ENCODE results near the gene AACS. TPM values are rescaled to one million over a fixed set of nuclear protein-coding genes. Genes with fewer than 3 reads are reported as not detected.
A peak's percentile ranks its signal among the peaks of the same experiment; 100 is the strongest.
"Not testable (repeated sequence)": the region's sequence is repeated elsewhere in the genome, so short reads cannot be mapped to it uniquely, and the experiment has no call there.

The AACS gene
- total and polyA plus RNA-seq, 4 donors: 15.4 to 33.5 (median 17.6) TPM

- DNase-seq: no peak
- Histone ChIP-seq H3K9me3 (ENCODE audit: control insufficient read depth in 4 of 4, insufficient read depth in 3 of 4, low read length in 3 of 4) (no peaks in the 10 kb centered on the region), H3K36me3 (ENCODE audit: control insufficient read depth in 4 of 4, insufficient read depth in 4 of 4, low read length in 4 of 4) (no peaks in the 10 kb centered on the region), H3K27ac (ENCODE audit: low read depth in 1 of 2, low read length in 1 of 2) (no peak overlapping the region), H3K9ac (ENCODE audit: insufficient read depth in 1 of 2, low read length in 2 of 2) (no peak overlapping the region), H3K27me3 (ENCODE audit: control insufficient read depth in 3 of 3, insufficient read depth in 3 of 3, low read length in 2 of 3) (no peaks in the 10 kb centered on the region), H3K4me1 (ENCODE audit: control insufficient read depth in 5 of 5, insufficient read depth in 5 of 5, low read length in 5 of 5) (peaks cover 0 to 12% (median 0%) of the 10 kb centered on the region in 5 donors), H3K4me3 (no peak overlapping the region)
- no peak for TF ChIP-seq CTCF (IDR thresholded peaks at IDR 0.05; ENCODE audit: control extremely low read depth, extremely low read depth)
- WGBS, 2 donors: 96 to 100% methylated on average over 3 of the region's 3 CpGs
- no peak for ATAC-seq (ENCODE audit: insufficient read depth, low FRiP score)
These were observed 4.0 kb upstream of the AACS start for GRCh38 chr12:125061229-125061628.

DNA sequence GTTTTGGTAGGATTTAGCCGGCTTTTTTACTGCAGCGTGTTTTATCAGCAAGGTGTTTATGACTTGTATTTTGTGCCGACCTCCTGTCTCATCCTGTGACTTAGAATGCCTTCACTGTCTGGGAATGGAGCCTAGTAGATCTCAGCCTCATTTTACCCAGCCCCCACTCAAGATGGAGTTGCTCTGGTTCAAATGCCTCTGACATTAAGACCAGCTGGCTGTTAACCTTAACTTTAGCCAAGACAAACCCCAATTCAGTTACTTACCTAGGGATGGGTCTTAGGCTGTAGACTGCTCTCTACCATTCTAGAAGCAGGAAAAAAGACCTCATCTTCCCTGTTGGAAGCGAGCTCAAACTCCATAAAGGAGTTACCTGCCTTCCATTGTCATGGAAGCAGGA, 1.7 kb upstream of the AACS start:
- H3K4me3 ChIP-seq; ATAC-seq (ENCODE audit: insufficient read depth, low FRiP score); H3K27ac ChIP-seq (ENCODE audit: low read depth in 1 of 2, low read length in 1 of 2); H3K27me3 ChIP-seq (ENCODE audit: control insufficient read depth in 3 of 3, insufficient read depth in 3 of 3, low read length in 2 of 3); H3K9ac ChIP-seq (ENCODE audit: insufficient read depth in 1 of 2, low read length in 2 of 2); H3K36me3 ChIP-seq (ENCODE audit: control insufficient read depth in 4 of 4, insufficient read depth in 4 of 4, low read length in 4 of 4); H3K9me3 ChIP-seq (ENCODE audit: control insufficient read depth in 4 of 4, insufficient read depth in 3 of 4, low read length in 3 of 4); DNase-seq: not testable (repeated sequence)
- WGBS, 2 donors: 86 to 92% methylated on average over 4 of the region's 4 CpGs
- peaks cover 0 to 17% (median 0%) of the 10 kb centered on the region in 5 donors for H3K4me1 ChIP-seq (ENCODE audit: control insufficient read depth in 5 of 5, insufficient read depth in 5 of 5, low read length in 5 of 5)

DNA sequence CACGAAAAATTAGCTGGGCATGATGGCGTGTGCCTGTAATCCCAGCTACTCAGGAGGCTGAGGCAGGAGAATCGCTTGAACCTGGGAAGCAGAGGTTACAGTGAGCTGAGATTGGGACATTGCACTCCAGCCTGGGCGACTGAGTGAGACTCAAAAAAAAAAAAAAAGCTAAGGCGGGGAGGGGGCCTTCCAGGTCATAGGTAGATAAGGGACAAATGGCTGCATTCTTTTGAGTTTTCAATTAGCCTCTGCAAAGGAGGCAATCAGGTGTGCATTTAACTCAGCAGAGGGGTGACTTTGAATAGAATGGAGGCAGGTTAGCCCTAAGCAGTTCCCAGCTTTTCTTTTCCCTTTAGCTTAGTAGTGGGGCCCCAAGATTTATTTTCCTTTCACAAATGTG, 743 bp upstream of the AACS start:
- no peak overlapping the region for H3K9ac ChIP-seq (ENCODE audit: insufficient read depth in 1 of 2, low read length in 2 of 2)
- H3K4me3 ChIP-seq: no peak overlapping the region
- H3K27ac ChIP-seq (ENCODE audit: low read depth in 1 of 2, low read length in 1 of 2): no peak overlapping the region
- H3K9me3 ChIP-seq (ENCODE audit: control insufficient read depth in 4 of 4, insufficient read depth in 3 of 4, low read length in 3 of 4): no peaks in the 10 kb centered on the region
- H3K27me3 ChIP-seq (ENCODE audit: control insufficient read depth in 3 of 3, insufficient read depth in 3 of 3, low read length in 2 of 3): no peaks in the 10 kb centered on the region
- TF ChIP-seq CTCF (IDR thresholded peaks at IDR 0.05; ENCODE audit: control extremely low read depth, extremely low read depth): no peak
- DNase-seq: peak in 1 of 3 donors; percentile 6
- WGBS, 2 donors: 59% methylated on average over 5 of the region's 5 CpGs
- no peaks in the 10 kb centered on the region for H3K36me3 ChIP-seq (ENCODE audit: control insufficient read depth in 4 of 4, insufficient read depth in 4 of 4, low read length in 4 of 4)
- H3K4me1 ChIP-seq (ENCODE audit: control insufficient read depth in 5 of 5, insufficient read depth in 5 of 5, low read length in 5 of 5): peaks cover 0 to 17% (median 0%) of the 10 kb centered on the region in 5 donors
- ATAC-seq (ENCODE audit: insufficient read depth, low FRiP score): no peak

DNA sequence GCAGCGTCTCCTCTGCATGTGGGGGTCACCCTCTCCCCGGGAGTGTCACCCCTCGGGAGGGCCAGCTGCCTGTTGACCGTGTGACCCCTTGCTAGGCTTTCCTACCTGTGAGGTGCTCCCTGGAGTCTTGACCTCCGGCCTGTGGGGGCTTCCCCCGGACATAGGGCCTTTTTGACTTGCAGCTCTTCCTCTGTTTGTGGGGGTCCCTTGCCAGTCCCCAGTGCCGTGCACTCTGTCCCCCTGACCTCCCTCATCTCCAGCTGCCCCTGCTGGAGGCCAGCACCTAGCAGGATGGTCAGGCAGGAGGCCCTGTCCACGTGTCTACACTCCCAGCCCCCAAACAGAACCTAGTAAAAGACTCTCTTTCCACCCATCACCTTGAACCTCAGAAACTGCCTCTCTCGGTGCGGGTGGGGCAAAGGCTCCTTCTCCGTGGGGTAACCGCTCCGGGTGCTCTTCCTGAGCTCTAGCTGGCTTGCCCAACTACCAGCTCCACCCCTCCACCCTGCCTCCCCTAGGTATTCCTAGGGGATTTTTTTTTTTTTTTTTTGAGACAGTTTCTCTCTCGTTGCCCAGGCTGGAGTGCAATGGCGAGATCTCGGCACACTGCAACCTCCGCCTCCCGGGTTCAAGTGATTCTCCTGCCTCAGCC, 810 bp downstream of the AACS start:
- Histone ChIP-seq H3K36me3 (ENCODE audit: control insufficient read depth in 4 of 4, insufficient read depth in 4 of 4, low read length in 4 of 4) (peaks cover 0 to 3% (median under 1%) of the 10 kb centered on the region in 4 donors), H3K4me1 (ENCODE audit: control insufficient read depth in 5 of 5, insufficient read depth in 5 of 5, low read length in 5 of 5) (peaks cover 0 to 17% (median 0%) of the 10 kb centered on the region in 5 donors), H3K27me3 (ENCODE audit: control insufficient read depth in 3 of 3, insufficient read depth in 3 of 3, low read length in 2 of 3) (no peaks in the 10 kb centered on the region), H3K27ac (ENCODE audit: low read depth in 1 of 2, low read length in 1 of 2) (peak overlapping the region in 1 of 2 donors; percentile 85), H3K9ac (ENCODE audit: insufficient read depth in 1 of 2, low read length in 2 of 2) (peak overlapping the region; percentile 55 to 85), H3K4me3 (peak overlapping the region; percentile 57), H3K9me3 (ENCODE audit: control insufficient read depth in 4 of 4, insufficient read depth in 3 of 4, low read length in 3 of 4) (no peaks in the 10 kb centered on the region)
- DNase-seq: no peak
- WGBS, 2 donors: 54 to 56% methylated on average over 18 of the region's 18 CpGs
- no peak for TF ChIP-seq CTCF (IDR thresholded peaks at IDR 0.05; ENCODE audit: control extremely low read depth, extremely low read depth)
- no peak for ATAC-seq (ENCODE audit: insufficient read depth, low FRiP score)
